ENCODE results near the gene PTGER2. TPM values are rescaled to one million over a fixed set of nuclear protein-coding genes. Genes with fewer than 3 reads are reported as not detected.

Gene PTGER2
- total RNA-seq, 2 donors from 2014 or later: not detected

GRCh38 chr14:52332269-52332668 lies 18.2 kb downstream of the PTGER2 start:
- no peak overlapping the region for H3K27ac Mint-ChIP-seq
- H3K27ac ChIP-seq (ENCODE audit: low read depth, low read length): no peak overlapping the region
- H3K9ac ChIP-seq (ENCODE audit: extremely low read depth, low read length, poor library complexity, severe bottlenecking): no peak overlapping the region
- DNase-seq: no peak
- no peaks in the 10 kb centered on the region for H3K4me1 ChIP-seq (ENCODE audit: control insufficient read depth, insufficient read depth, low read length)
- H3K36me3 ChIP-seq (ENCODE audit: control insufficient read depth, insufficient read depth, low read length): no peaks in the 10 kb centered on the region
- H3K36me3 Mint-ChIP-seq (ENCODE audit: low read depth): no peaks in the 10 kb centered on the region
- WGBS, 2 experiments (ENCODE audit: insufficient coverage in 1 of 2, insufficient read length in 1 of 2): 85 to 100% methylated on average over 2 to 3 of the region's 3 CpGs
- no peaks in the 10 kb centered on the region for H3K9me3 Mint-ChIP-seq
- TF ChIP-seq CTCF (conservative IDR thresholded peaks at IDR 0.05): no peak
- no peaks in the 10 kb centered on the region for H3K4me1 Mint-ChIP-seq
- no peaks in the 10 kb centered on the region for H3K27me3 Mint-ChIP-seq (ENCODE audit: insufficient read depth)
- H3K27me3 ChIP-seq (ENCODE audit: control insufficient read depth, insufficient read depth, low read length, poor library complexity, severe bottlenecking): no peaks in the 10 kb centered on the region
- H3K4me3 ChIP-seq (ENCODE audit: low read length): no peak overlapping the region
- H3K9me3 ChIP-seq (ENCODE audit: control insufficient read depth, low read length): no peaks in the 10 kb centered on the region
- no peak overlapping the region for H3K4me3 Mint-ChIP-seq

DNA sequence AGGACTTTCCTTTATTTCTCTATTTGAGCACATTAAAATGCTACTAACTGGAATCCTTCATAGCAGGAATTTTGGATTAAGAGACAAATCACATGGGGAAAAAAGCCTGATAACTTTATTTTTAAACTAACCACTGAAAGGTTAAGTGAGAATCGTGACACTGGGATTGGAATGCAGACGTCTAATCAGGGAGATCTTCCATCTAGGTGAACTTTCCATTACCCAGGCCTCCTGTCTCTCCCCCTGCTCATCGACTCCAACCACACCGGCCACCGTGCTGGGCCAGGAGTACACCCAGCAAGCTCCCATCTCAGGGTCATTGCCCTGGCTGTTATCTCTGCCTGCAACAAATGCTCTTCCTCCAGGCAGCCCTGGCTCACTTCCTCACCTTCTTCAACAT lies 19.0 kb downstream of the PTGER2 start:
- no peak overlapping the region for H3K4me3 ChIP-seq (ENCODE audit: low read length)
- Mint-ChIP-seq H3K27ac (no peak overlapping the region), H3K4me3 (no peak overlapping the region), H3K36me3 (ENCODE audit: low read depth) (no peaks in the 10 kb centered on the region), H3K4me1 (no peaks in the 10 kb centered on the region), H3K27me3 (ENCODE audit: insufficient read depth) (no peaks in the 10 kb centered on the region), H3K9me3 (no peaks in the 10 kb centered on the region)
- TF ChIP-seq CTCF (conservative IDR thresholded peaks at IDR 0.05): no peak
- H3K9ac ChIP-seq (ENCODE audit: extremely low read depth, low read length, poor library complexity, severe bottlenecking): no peak overlapping the region
- WGBS, 2 experiments (ENCODE audit: insufficient coverage in 1 of 2, insufficient read length in 1 of 2): 92 to 100% methylated on average over 4 to 5 of the region's 5 CpGs
- H3K36me3 ChIP-seq (ENCODE audit: control insufficient read depth, insufficient read depth, low read length): no peaks in the 10 kb centered on the region
- no peaks in the 10 kb centered on the region for H3K27me3 ChIP-seq (ENCODE audit: control insufficient read depth, insufficient read depth, low read length, poor library complexity, severe bottlenecking)
- H3K4me1 ChIP-seq (ENCODE audit: control insufficient read depth, insufficient read depth, low read length): no peaks in the 10 kb centered on the region
- no peak overlapping the region for H3K27ac ChIP-seq (ENCODE audit: low read depth, low read length)
- H3K9me3 ChIP-seq (ENCODE audit: control insufficient read depth, low read length): no peaks in the 10 kb centered on the region
- DNase-seq: no peak

GRCh38 chr14:52333823-52334657 lies 19.9 kb downstream of the PTGER2 start:
- no peak for DNase-seq
- Mint-ChIP-seq H3K9me3 (no peaks in the 10 kb centered on the region), H3K27me3 (ENCODE audit: insufficient read depth) (no peaks in the 10 kb centered on the region), H3K27ac (no peak overlapping the region), H3K4me3 (no peak overlapping the region), H3K36me3 (ENCODE audit: low read depth) (no peaks in the 10 kb centered on the region), H3K4me1 (no peaks in the 10 kb centered on the region)
- no peak for TF ChIP-seq CTCF (conservative IDR thresholded peaks at IDR 0.05)
- Histone ChIP-seq H3K36me3 (ENCODE audit: control insufficient read depth, insufficient read depth, low read length) (no peaks in the 10 kb centered on the region), H3K27me3 (ENCODE audit: control insufficient read depth, insufficient read depth, low read length, poor library complexity, severe bottlenecking) (no peaks in the 10 kb centered on the region), H3K9me3 (ENCODE audit: control insufficient read depth, low read length) (no peaks in the 10 kb centered on the region), H3K27ac (ENCODE audit: low read depth, low read length) (no peak overlapping the region), H3K4me3 (ENCODE audit: low read length) (no peak overlapping the region), H3K4me1 (ENCODE audit: control insufficient read depth, insufficient read depth, low read length) (no peaks in the 10 kb centered on the region), H3K9ac (ENCODE audit: extremely low read depth, low read length, poor library complexity, severe bottlenecking) (no peak overlapping the region)
- WGBS, 2 experiments (ENCODE audit: insufficient coverage in 1 of 2, insufficient read length in 1 of 2): 87 to 96% methylated on average over 6 to 8 of the region's 8 CpGs
